Measurements from ENCODE around the gene SOX10. TPM values are rescaled to one million over a fixed set of nuclear protein-coding genes. Genes with fewer than 3 reads are reported as not detected.

SOX10 gene
- total RNA-seq, 1 experiment from 2014 or later: not detected

DNA sequence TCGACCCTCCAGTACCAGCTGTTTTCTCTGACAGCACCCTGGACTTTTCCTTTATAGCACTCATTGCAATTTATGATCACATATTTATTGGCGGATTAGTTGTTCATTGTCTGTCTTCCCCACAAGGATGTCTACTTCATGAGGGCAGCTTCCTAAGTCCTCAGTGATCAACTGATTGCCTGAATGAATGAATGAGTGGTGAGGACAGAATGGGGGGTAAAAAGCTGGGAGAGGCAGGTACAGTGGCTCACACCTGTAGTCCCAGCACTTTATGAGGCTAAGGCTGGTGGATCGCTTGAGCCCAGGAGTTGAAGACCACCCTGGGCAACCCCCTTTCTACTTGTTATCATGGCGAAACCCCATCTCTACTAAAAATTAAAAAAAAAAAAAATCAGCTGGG, 11.1 kb upstream of the SOX10 start:
- intact Hi-C loops (cut with micrococcal nuclease; ENCODE audit: unreplicated experiment): no loop called here
- Histone ChIP-seq H3K4me3 (ENCODE audit: low read depth in 2 of 2, low read length in 2 of 2) (no peak overlapping the region), H3K4me1 (ENCODE audit: control insufficient read depth, insufficient read depth, low read length) (no peaks in the 10 kb centered on the region), H3K9me3 (ENCODE audit: control insufficient read depth, insufficient read depth, low read depth, low read length) (no peaks in the 10 kb centered on the region), H3K27me3 (ENCODE audit: control insufficient read depth, insufficient read depth, low read length) (no peaks in the 10 kb centered on the region), H3K27ac (ENCODE audit: low read length) (no peak overlapping the region), H3K36me3 (ENCODE audit: control insufficient read depth, insufficient read depth, low read length) (no peaks in the 10 kb centered on the region)
- ChIA-PET POLR2A (no interaction called here), CTCF (no interaction called here)
- no TSS peak for BruUV-seq (replicated peaks)
- no peak for ATAC-seq
- TF ChIP-seq SIN3A (IDR thresholded peaks at IDR 0.05; ENCODE audit: borderline replicate concordance, insufficient read depth, low read depth, low read length) (no peak), TCF7L2 (IDR thresholded peaks at IDR 0.05; ENCODE audit: low read depth, low read length) (no peak), POLR2AphosphoS5 (IDR thresholded peaks at IDR 0.05; ENCODE audit: low read depth, low read length) (no peak)
- TF ChIP-seq, protein P1, sequence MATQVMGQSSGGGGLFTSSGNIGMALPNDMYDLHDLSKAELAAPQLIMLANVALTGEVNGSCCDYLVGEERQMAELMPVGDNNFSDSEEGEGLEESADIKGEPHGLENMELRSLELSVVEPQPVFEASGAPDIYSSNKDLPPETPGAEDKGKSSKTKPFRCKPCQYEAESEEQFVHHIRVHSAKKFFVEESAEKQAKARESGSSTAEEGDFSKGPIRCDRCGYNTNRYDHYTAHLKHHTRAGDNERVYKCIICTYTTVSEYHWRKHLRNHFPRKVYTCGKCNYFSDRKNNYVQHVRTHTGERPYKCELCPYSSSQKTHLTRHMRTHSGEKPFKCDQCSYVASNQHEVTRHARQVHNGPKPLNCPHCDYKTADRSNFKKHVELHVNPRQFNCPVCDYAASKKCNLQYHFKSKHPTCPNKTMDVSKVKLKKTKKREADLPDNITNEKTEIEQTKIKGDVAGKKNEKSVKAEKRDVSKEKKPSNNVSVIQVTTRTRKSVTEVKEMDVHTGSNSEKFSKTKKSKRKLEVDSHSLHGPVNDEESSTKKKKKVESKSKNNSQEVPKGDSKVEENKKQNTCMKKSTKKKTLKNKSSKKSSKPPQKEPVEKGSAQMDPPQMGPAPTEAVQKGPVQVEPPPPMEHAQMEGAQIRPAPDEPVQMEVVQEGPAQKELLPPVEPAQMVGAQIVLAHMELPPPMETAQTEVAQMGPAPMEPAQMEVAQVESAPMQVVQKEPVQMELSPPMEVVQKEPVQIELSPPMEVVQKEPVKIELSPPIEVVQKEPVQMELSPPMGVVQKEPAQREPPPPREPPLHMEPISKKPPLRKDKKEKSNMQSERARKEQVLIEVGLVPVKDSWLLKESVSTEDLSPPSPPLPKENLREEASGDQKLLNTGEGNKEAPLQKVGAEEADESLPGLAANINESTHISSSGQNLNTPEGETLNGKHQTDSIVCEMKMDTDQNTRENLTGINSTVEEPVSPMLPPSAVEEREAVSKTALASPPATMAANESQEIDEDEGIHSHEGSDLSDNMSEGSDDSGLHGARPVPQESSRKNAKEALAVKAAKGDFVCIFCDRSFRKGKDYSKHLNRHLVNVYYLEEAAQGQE (IDR thresholded peaks at IDR 0.05; ENCODE audit: insufficient read depth in 1 of 2, low read depth in 2 of 2, low read length in 1 of 2): no peak
- TF ChIP-seq, protein P2, sequence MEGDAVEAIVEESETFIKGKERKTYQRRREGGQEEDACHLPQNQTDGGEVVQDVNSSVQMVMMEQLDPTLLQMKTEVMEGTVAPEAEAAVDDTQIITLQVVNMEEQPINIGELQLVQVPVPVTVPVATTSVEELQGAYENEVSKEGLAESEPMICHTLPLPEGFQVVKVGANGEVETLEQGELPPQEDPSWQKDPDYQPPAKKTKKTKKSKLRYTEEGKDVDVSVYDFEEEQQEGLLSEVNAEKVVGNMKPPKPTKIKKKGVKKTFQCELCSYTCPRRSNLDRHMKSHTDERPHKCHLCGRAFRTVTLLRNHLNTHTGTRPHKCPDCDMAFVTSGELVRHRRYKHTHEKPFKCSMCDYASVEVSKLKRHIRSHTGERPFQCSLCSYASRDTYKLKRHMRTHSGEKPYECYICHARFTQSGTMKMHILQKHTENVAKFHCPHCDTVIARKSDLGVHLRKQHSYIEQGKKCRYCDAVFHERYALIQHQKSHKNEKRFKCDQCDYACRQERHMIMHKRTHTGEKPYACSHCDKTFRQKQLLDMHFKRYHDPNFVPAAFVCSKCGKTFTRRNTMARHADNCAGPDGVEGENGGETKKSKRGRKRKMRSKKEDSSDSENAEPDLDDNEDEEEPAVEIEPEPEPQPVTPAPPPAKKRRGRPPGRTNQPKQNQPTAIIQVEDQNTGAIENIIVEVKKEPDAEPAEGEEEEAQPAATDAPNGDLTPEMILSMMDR (IDR thresholded peaks at IDR 0.05): no peak
- in situ Hi-C loops (cut with HindIII; ENCODE audit: low pct_unique_long_range_greater_than_20kb, low sequenced_read_pairs): no loop called here
- no peak for DNase-seq (ENCODE audit: low read depth, low spot score)

DNA sequence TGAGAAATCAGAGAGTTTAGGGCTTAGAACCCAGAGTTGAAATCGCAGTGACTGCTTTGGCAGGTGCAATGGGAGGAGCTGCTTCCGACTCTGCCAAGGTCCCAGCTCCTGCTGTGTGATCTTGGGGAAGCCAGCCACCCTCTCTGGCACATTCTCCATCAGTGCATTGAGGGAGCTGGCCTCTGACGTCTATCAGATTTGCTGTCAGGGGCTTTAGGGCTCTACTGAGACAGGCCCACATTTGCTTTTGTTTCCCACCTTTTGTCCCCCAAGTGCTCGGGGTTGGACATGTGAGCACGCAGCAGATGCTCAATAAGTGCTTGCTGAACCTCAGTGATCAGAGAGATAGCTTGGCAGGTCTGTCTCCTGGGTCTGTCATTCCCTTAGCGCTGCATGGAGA, 10.6 kb upstream of the SOX10 start:
- in situ Hi-C loops (cut with HindIII; ENCODE audit: low pct_unique_long_range_greater_than_20kb, low sequenced_read_pairs): no loop called here
- ChIA-PET CTCF (no interaction called here), POLR2A (no interaction called here)
- Histone ChIP-seq H3K4me1 (ENCODE audit: control insufficient read depth, insufficient read depth, low read length) (no peaks in the 10 kb centered on the region), H3K4me3 (ENCODE audit: low read depth in 2 of 2, low read length in 2 of 2) (no peak overlapping the region), H3K27me3 (ENCODE audit: control insufficient read depth, insufficient read depth, low read length) (no peaks in the 10 kb centered on the region), H3K36me3 (ENCODE audit: control insufficient read depth, insufficient read depth, low read length) (no peaks in the 10 kb centered on the region), H3K27ac (ENCODE audit: low read length) (no peak overlapping the region), H3K9me3 (ENCODE audit: control insufficient read depth, insufficient read depth, low read depth, low read length) (no peaks in the 10 kb centered on the region)
- DNase-seq (ENCODE audit: low read depth, low spot score) (no peak), ATAC-seq (no peak)
- TF ChIP-seq SIN3A (IDR thresholded peaks at IDR 0.05; ENCODE audit: borderline replicate concordance, insufficient read depth, low read depth, low read length) (no peak), POLR2AphosphoS5 (IDR thresholded peaks at IDR 0.05; ENCODE audit: low read depth, low read length) (no peak), TCF7L2 (IDR thresholded peaks at IDR 0.05; ENCODE audit: low read depth, low read length) (no peak)
- TF ChIP-seq, protein P1 (IDR thresholded peaks at IDR 0.05; ENCODE audit: insufficient read depth in 1 of 2, low read depth in 2 of 2, low read length in 1 of 2): no peak
- TF ChIP-seq, protein P2 (IDR thresholded peaks at IDR 0.05): no peak
- intact Hi-C loops (cut with micrococcal nuclease; ENCODE audit: unreplicated experiment): no loop called here
- no TSS peak for BruUV-seq (replicated peaks)

Measured in Panc1 (cell line).